ENCODE data around the gene LCAT. TPM values are rescaled to one million over a fixed set of nuclear protein-coding genes. Genes with fewer than 3 reads are reported as not detected.
A peak's percentile ranks its signal among the peaks of the same experiment; 100 is the strongest.

LCAT gene
- total and polyA plus RNA-seq, 4 donors: 45.7 to 201 (median 113) TPM

GRCh38 chr16:67988675-67989074, 44.8 kb upstream of the LCAT start:
- Histone ChIP-seq H3K9ac (ENCODE audit: low read depth in 1 of 2, low read length in 2 of 2) (no peak overlapping the region), H3K27me3 (ENCODE audit: control insufficient read depth in 4 of 4, insufficient read depth in 4 of 4, low read length in 3 of 4) (no peaks in the 10 kb centered on the region), H3K27ac (ENCODE audit: low read depth in 1 of 2, low read length in 2 of 2) (no peak overlapping the region), H3K4me1 (ENCODE audit: control insufficient read depth in 4 of 4, insufficient read depth in 4 of 4, low read length in 3 of 4) (peaks cover 2 to 9% (median 6%) of the 10 kb centered on the region in 4 donors), H3K4me3 (ENCODE audit: low read depth in 1 of 3, low read length in 3 of 3) (no peak overlapping the region), H3K9me3 (ENCODE audit: control insufficient read depth in 4 of 4, low read length in 3 of 4) (no peaks in the 10 kb centered on the region), H3K36me3 (ENCODE audit: control insufficient read depth in 4 of 4, insufficient read depth in 3 of 4, low read depth in 1 of 4, low read length in 3 of 4) (no peaks in the 10 kb centered on the region)
- DNase-seq (ENCODE audit: low spot score): no peak
- TF ChIP-seq EGR1 (IDR thresholded peaks at IDR 0.05; ENCODE audit: low read depth in 2 of 2): no peak
- no peak for TF ChIP-seq REST (IDR thresholded peaks at IDR 0.05)
- no peak for TF ChIP-seq TAF1 (conservative IDR thresholded peaks at IDR 0.05)
- no peak for TF ChIP-seq ATF3 (IDR thresholded peaks at IDR 0.05)
- 87% methylated on average over 3 of the region's 3 CpGs for WGBS

GRCh38 chr16:67987460-67988160, 43.7 kb upstream of the LCAT start:
- TF ChIP-seq REST (IDR thresholded peaks at IDR 0.05) (peak; percentile 67), YY1 (IDR thresholded peaks at IDR 0.05) (no peak), RAD21 (IDR thresholded peaks at IDR 0.05) (no peak)
- WGBS: 76% methylated on average over 11 of the region's 11 CpGs
- peak overlapping the region; percentile 29 to 40 for H3K27ac ChIP-seq (ENCODE audit: low read depth in 1 of 2, low read length in 2 of 2)
- H3K4me3 ChIP-seq (ENCODE audit: low read depth in 1 of 3, low read length in 3 of 3): no peak overlapping the region
- no peak overlapping the region for H3K9ac ChIP-seq (ENCODE audit: low read depth in 1 of 2, low read length in 2 of 2)
- no peaks in the 10 kb centered on the region for H3K27me3 ChIP-seq (ENCODE audit: control insufficient read depth in 4 of 4, insufficient read depth in 4 of 4, low read length in 3 of 4)
- H3K36me3 ChIP-seq (ENCODE audit: control insufficient read depth in 4 of 4, insufficient read depth in 3 of 4, low read depth in 1 of 4, low read length in 3 of 4): no peaks in the 10 kb centered on the region
- DNase-seq (ENCODE audit: low spot score): no peak
- H3K9me3 ChIP-seq (ENCODE audit: control insufficient read depth in 4 of 4, low read length in 3 of 4): no peaks in the 10 kb centered on the region
- H3K4me1 ChIP-seq (ENCODE audit: control insufficient read depth in 4 of 4, insufficient read depth in 4 of 4, low read length in 3 of 4): no peaks in the 10 kb centered on the region

- Histone ChIP-seq H3K4me3 (ENCODE audit: low read depth in 1 of 3, low read length in 3 of 3) (no peak overlapping the region), H3K4me1 (ENCODE audit: control insufficient read depth in 4 of 4, insufficient read depth in 4 of 4, low read length in 3 of 4) (no peaks in the 10 kb centered on the region), H3K36me3 (ENCODE audit: control insufficient read depth in 4 of 4, insufficient read depth in 3 of 4, low read depth in 1 of 4, low read length in 3 of 4) (no peaks in the 10 kb centered on the region), H3K27me3 (ENCODE audit: control insufficient read depth in 4 of 4, insufficient read depth in 4 of 4, low read length in 3 of 4) (no peaks in the 10 kb centered on the region), H3K27ac (ENCODE audit: low read depth in 1 of 2, low read length in 2 of 2) (peak overlapping the region in 1 of 2 donors; percentile 29), H3K9me3 (ENCODE audit: control insufficient read depth in 4 of 4, low read length in 3 of 4) (no peaks in the 10 kb centered on the region), H3K9ac (ENCODE audit: low read depth in 1 of 2, low read length in 2 of 2) (no peak overlapping the region)
- TF ChIP-seq NR2F2 (IDR thresholded peaks at IDR 0.05): no peak
- TF ChIP-seq SP1 (IDR thresholded peaks at IDR 0.05): no peak
- no peak for TF ChIP-seq RAD21 (IDR thresholded peaks at IDR 0.05)
- TF ChIP-seq YY1 (IDR thresholded peaks at IDR 0.05): no peak
- TF ChIP-seq FOXA1 (IDR thresholded peaks at IDR 0.05): no peak
- no peak for TF ChIP-seq REST (IDR thresholded peaks at IDR 0.05)
- TF ChIP-seq EGR1 (IDR thresholded peaks at IDR 0.05; ENCODE audit: low read depth in 2 of 2): no peak
- no peak for TF ChIP-seq ATF3 (IDR thresholded peaks at IDR 0.05)
- no peak for TF ChIP-seq MAX (IDR thresholded peaks at IDR 0.05)
- WGBS: 91% methylated on average over 5 of the region's 5 CpGs
- DNase-seq (ENCODE audit: low spot score): no peak
These were observed 43.0 kb upstream of the LCAT start for GRCh38 chr16:67986949-67987348.

All from liver (tissue), 9 donors.